Renal pelvis (tissue), 4 donors: ENCODE results near the gene HYAL3. TPM values are rescaled to one million over a fixed set of nuclear protein-coding genes. Genes with fewer than 3 reads are reported as not detected.
"Not testable (repeated sequence)": the region's sequence is repeated elsewhere in the genome, so short reads cannot be mapped to it uniquely, and the experiment has no call there.

Experiments used
- DNase-seq: peaks from one replicate; pipeline ENCODE4 v3.0.0-alpha.2; 2013
- polyA plus RNA-seq, 3 donors: library from polyadenylated mRNA; unstranded; fragments of 120-200 nt; gene quantifications; one replicate each; pipeline ENCODE4 v1.2.1, GENCODE V29; 2013; ENCODE audit not compliant: insufficient read length in 3 of 3

Gene HYAL3
- polyA plus RNA-seq, 3 donors: 3.9 to 5.7 (median 4.0) TPM

- DNase-seq: no peak
These were observed 18.1 kb upstream of the HYAL3 start for GRCh38 chr3:50317300-50317699.

GRCh38 chr3:50316657-50317242 is 17.5 kb upstream of the HYAL3 start:
- no peak for DNase-seq

- no peak for DNase-seq
These were observed 15.6 kb upstream of the HYAL3 start for GRCh38 chr3:50314816-50315215.

DNA sequence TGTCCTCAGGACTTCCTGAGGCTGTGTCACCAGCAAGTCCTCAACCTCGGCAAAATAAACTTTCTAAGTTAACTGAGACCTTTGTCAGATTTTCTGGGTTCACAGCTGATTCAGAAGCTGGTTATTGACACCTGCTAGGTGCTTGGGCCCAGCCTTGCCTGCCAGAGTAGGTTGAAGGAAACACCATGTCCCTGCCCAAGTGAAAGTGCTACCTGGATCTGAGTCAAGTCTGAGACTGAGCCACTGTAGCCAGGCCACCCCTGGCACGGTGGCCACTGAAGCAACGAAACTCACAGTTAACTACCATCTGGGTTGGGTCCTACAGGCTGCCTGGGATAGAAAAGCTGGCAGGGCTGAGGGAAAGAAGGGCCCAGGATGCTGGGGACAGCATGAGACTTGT is 15.1 kb upstream of the HYAL3 start:
- no peak for DNase-seq

DNA sequence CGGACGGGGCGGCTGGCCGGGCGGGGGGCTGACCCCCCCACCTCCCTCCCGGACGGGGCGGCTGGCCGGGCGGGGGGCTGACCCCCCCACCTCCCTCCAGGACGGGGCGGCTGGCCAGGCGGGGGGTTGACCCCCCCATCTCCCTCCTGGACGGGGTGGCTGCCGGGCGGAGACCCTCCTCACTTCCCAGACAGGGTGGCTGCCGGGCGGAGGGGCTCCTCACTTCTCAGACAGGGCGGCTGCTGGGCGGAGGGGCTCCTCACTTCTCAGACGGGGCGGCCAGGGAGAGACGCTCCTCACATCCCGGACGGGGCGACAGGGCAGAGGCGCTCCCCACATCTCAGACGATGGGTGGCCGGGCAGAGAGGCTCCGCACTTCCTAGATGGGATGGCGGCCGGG is 12.8 kb upstream of the HYAL3 start:
- not testable (repeated sequence) for DNase-seq

GRCh38 chr3:50304601-50305000 is 5.4 kb upstream of the HYAL3 start:
- DNase-seq: no peak

- no peak for DNase-seq
These were observed 4.0 kb upstream of the HYAL3 start, which contains the start of gene HYAL1 for GRCh38 chr3:50303013-50303815. Gene HYAL1 (minus strand): TSS chr3:50303574. CDS start chr3:50302956, 618 bp downstream.

- DNase-seq: no peak
These were observed 3.1 kb upstream of the HYAL3 start for GRCh38 chr3:50302095-50303012.

GRCh38 chr3:50300681-50301254 is 1.6 kb upstream of the HYAL3 start:
- DNase-seq: no peak

DNA sequence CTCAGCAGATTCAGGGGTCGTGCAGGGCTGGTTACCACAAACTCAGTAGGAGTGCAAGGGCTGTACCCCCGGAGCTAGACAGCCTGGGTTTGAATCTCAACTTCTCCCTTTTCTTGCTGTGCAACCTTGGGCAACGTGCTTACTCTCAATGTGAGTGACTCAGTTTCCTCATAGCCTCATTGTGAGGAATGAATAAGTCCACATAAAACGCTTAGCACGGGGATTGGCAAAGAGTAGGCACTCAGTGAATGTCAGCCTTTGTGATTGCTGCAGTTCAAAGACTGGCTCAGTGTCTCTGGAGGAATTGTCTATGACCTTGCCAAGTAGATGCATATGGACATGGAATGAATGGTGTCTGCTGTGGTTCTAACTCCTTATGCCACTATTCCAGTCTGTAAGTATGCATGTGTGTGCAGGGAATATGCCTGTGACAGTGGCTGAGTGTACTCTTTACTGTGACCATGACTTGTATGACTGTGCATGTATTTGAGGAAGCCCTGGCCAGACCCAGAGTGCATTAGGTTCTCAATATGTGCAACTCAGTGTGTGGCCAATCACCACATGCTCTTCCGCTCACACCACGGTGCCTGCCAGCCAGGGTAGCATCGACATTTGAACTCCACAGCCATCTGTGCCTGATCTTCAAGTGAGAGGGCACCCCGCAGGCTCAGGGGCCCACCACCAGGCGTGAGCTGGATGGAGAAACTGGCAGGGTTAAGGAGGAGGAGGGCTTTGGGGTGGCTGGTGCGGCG is 900 bp upstream of the HYAL3 start:
- DNase-seq: no peak

DNA sequence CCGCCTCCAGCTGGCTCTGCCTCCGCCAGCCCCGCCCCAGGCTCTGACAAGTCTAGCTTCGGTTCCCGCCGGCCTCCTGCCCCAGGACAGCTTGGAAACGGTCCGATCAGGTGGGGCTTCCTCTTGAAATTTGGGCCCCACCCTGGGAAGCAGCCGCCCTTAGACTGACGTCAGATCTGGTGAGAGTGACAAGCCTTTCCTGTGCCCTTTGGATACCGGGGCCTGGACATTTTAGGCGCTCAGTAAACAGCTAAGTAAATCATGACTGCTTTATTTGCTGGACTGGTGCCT is 378 bp upstream of the HYAL3 start:
- no peak for DNase-seq

GRCh38 chr3:50297896-50298725 is 1.1 kb downstream of the HYAL3 start:
- DNase-seq: no peak

DNA sequence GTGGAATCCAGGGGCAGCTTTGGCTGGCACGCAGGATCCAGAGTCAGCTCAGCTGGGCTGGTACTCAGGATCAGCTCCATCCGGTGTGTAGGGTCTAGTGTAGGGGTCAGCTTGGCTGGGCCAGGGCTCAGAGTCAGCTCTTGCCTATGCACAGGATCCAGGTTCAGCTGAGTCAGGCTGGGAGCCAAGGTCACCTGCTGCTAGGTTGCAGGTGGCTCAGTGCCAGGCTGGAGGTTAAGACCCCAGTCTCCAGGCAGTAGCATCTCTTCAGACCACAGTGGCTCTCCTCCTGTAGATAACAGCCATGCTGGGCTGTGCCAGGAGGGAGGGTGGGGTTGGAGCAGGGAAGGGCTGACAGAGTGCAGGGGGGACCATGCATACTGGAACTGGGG is 1.8 kb downstream of the HYAL3 start:
- no peak for DNase-seq

DNA sequence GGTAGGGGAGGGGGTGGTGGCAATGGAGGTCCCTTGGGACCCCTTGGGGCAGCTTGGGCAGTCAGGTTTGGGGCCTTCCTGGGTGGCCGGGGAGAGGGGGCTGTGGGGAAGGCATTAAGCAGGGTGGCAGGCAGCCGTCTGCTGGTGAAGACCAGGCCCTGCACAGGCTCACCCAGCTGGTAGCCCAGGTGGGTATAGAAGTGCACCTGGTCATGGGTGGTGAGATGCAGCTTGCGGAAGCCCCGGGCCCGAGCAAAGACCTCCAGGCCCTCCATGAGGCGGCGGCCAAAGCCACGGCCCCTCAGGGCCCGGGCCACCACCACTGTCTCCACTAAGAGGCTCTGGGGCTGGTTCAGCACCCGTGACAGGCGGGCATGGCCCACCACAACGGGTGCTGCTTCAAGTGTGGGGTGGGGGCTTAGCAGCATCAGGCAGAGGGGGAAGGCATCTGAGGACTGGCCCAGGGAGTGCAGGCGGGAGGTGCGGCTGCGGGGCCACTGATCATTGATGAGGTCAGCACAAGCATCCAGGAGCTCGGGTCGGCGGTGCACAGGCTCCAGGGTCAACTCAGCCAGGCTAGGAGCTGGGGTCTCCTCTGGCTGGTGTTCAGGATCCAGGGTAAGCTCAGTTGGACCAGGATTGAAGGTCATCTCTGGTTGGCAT is 2.4 kb downstream of the HYAL3 start:
- DNase-seq: no peak

DNA sequence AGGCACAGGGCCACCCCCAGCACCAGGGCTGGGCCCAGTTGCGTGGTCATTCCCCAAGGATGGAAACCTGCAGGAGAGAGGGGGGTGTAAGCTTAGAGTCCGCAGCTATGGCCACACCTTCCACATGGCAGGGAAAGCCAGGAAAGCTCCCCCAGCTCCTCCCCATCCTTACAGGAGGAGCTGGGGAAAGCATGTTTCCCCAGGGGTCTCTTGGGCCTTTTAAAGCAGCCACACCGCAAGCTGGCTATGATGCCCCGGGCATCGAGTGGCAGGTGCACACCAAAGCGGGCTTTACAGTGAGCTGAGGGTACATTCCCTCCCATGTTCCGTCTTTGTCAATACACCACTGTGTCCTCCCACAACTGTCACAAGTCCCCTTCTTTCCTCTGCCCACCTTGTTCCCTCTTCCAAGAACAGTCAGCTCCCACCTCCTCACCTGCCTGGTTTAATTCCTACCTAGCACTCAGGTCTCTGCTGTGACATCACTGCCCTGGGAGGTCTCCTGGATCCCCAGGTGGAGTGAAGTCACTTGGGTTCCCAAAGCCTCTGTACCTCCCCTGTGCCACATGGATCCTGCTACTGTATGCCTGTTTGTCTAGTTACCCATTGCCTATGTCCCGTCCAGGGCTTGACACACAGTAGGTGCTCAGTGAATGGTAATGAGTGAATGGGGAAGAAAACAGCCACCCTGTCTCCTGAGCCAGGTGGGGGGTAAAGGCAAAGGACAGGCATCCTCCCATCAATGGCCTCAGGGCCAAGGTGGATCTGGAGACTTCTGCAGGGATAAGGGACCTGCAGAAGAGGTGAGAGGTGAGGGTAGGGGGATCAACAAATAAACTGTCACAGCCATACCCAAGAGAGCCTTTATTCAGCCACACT is 3.4 kb downstream of the HYAL3 start:
- DNase-seq: no peak

- DNase-seq: no peak
These were observed 4.5 kb downstream of the HYAL3 start for GRCh38 chr3:50294492-50295403.

DNA sequence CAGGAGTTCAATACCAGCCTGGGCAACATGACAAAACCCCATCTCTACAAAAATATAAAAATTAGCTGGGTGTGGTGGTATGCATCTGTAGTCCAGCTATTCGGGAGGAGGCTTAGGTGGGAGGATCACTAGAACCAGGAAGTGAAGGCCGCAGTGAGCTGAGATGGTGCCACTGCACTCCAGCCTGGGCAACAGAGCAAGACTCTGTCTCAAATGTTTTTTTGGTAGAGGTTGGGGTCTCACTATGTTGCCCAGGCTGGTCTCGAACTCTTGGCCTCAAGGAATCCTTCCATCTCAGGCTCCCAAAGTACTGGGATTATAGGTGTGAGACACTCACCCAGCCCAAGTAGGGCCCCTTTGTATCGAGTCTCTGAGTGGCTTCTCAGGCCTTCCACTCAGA is 5.1 kb downstream of the HYAL3 start:
- no peak for DNase-seq
